Ramos (cell line): ENCODE measurements around the gene BHLHA15.

Experiments
- in situ Hi-C: fragments of 300-500 bp; cut with MboI; formaldehyde crosslinking; loops from one replicate; pipeline ENCODE4 v1.14.3; 2022; ENCODE audit warnings: low sequenced_read_pairs; ENCODE audit not compliant: unreplicated experiment

BHLHA15 gene

GRCh38 chr7:98186452-98187137, 24.6 kb upstream of the BHLHA15 start:
- in situ Hi-C loops: no loop called here

GRCh38 chr7:98187138-98187502, 24.1 kb upstream of the BHLHA15 start:
- in situ Hi-C loops: no loop called here

GRCh38 chr7:98189559-98189958, 21.7 kb upstream of the BHLHA15 start:
- in situ Hi-C loops: no loop called here

GRCh38 chr7:98191668-98192431, 19.4 kb upstream of the BHLHA15 start:
- in situ Hi-C loops: no loop called here

- in situ Hi-C loops: no loop called here
These were observed 18.3 kb upstream of the BHLHA15 start for GRCh38 chr7:98192781-98193457.

- in situ Hi-C loops: no loop called here
These were observed 17.6 kb upstream of the BHLHA15 start for GRCh38 chr7:98193474-98194180.

GRCh38 chr7:98194186-98194585, 17.1 kb upstream of the BHLHA15 start:
- in situ Hi-C loops: no loop called here

GRCh38 chr7:98194672-98195457, 16.4 kb upstream of the BHLHA15 start:
- in situ Hi-C loops: no loop called here

GRCh38 chr7:98196706-98197605, 14.3 kb upstream of the BHLHA15 start:
- in situ Hi-C loops: no loop called here

- in situ Hi-C loops: no loop called here
These were observed 12.1 kb upstream of the BHLHA15 start for GRCh38 chr7:98199131-98199530.

GRCh38 chr7:98200364-98200763, 10.9 kb upstream of the BHLHA15 start:
- in situ Hi-C loops: no loop called here

GRCh38 chr7:98202367-98203195, 8.7 kb upstream of the BHLHA15 start:
- in situ Hi-C loops: no loop called here

- in situ Hi-C loops: no loop called here
These were observed 7.8 kb upstream of the BHLHA15 start for GRCh38 chr7:98203261-98203963.

- in situ Hi-C loops: no loop called here
These were observed 7.2 kb upstream of the BHLHA15 start for GRCh38 chr7:98203964-98204605.

- in situ Hi-C loops: no loop called here
These were observed 6.6 kb upstream of the BHLHA15 start for GRCh38 chr7:98204670-98205069.

GRCh38 chr7:98205162-98205845, 5.9 kb upstream of the BHLHA15 start:
- in situ Hi-C loops: no loop called here
